ENCODE measurements around the gene SERPINB10.
"Not testable (repeated sequence)": the region's sequence is repeated elsewhere in the genome, so short reads cannot be mapped to it uniquely, and the experiment has no call there.

SERPINB10 gene

GRCh38 chr18:63940008-63940407, 32.2 kb downstream of the SERPINB10 start:
- WGBS (ENCODE audit: insufficient coverage) = 96% methylated on average over 8 of the region's 8 CpGs
- Histone ChIP-seq H3K36me3 (ENCODE audit: control insufficient read depth in 4 of 4, insufficient read depth in 4 of 4, low read length in 3 of 4) (no peaks in the 10 kb centered on the region), H3K27ac (ENCODE audit: insufficient read depth in 1 of 2, low read depth in 1 of 2, low read length in 2 of 2, poor library complexity in 1 of 2, severe bottlenecking in 2 of 2) (no peak overlapping the region), H3K4me1 (ENCODE audit: control extremely low read depth in 1 of 4, control insufficient read depth in 4 of 4, insufficient read depth in 4 of 4, low read length in 3 of 4) (peaks cover 6 to 15% (median 14%) of the 10 kb centered on the region in 4 experiments), H3K4me3 (ENCODE audit: control insufficient read depth in 1 of 7, extremely low read depth in 1 of 7, insufficient read depth in 4 of 7, low read depth in 2 of 7, low read length in 6 of 7) (no peak overlapping the region), H3K27me3 (replicated peaks in 2 of 5; ENCODE audit: control insufficient read depth in 4 of 5, insufficient read depth in 5 of 5, low read length in 4 of 5) (peaks cover 0 to 5% (median 0%) of the 10 kb centered on the region in 5 experiments), H3K9me3 (ENCODE audit: control extremely low read depth in 1 of 5, control insufficient read depth in 4 of 5, insufficient read depth in 2 of 5, low read depth in 1 of 5, low read length in 4 of 5) (no peaks in the 10 kb centered on the region)
- POLR2A ChIA-PET = no interaction called here
- CTCF ChIA-PET = no interaction called here
- no peak for DNase-seq

GRCh38 chr18:63940543-63941050, 32.8 kb downstream of the SERPINB10 start:
- WGBS (ENCODE audit: insufficient coverage) = 83% methylated on average over 17 of the region's 17 CpGs
- H3K36me3 ChIP-seq (ENCODE audit: control insufficient read depth in 4 of 4, insufficient read depth in 4 of 4, low read length in 3 of 4); POLR2A ChIA-PET; DNase-seq; H3K9me3 ChIP-seq (ENCODE audit: control extremely low read depth in 1 of 5, control insufficient read depth in 4 of 5, insufficient read depth in 2 of 5, low read depth in 1 of 5, low read length in 4 of 5); CTCF ChIA-PET; H3K27ac ChIP-seq (ENCODE audit: insufficient read depth in 1 of 2, low read depth in 1 of 2, low read length in 2 of 2, poor library complexity in 1 of 2, severe bottlenecking in 2 of 2); H3K4me3 ChIP-seq (ENCODE audit: control insufficient read depth in 1 of 7, extremely low read depth in 1 of 7, insufficient read depth in 4 of 7, low read depth in 2 of 7, low read length in 6 of 7); H3K27me3 ChIP-seq (replicated peaks in 2 of 5; ENCODE audit: control insufficient read depth in 4 of 5, insufficient read depth in 5 of 5, low read length in 4 of 5): not testable (repeated sequence)
- peaks cover 4 to 15% (median 14%) of the 10 kb centered on the region in 4 experiments for H3K4me1 ChIP-seq (ENCODE audit: control extremely low read depth in 1 of 4, control insufficient read depth in 4 of 4, insufficient read depth in 4 of 4, low read length in 3 of 4)

- H3K36me3 ChIP-seq (ENCODE audit: control insufficient read depth in 4 of 4, insufficient read depth in 4 of 4, low read length in 3 of 4) = no peaks in the 10 kb centered on the region
- POLR2A ChIA-PET = no interaction called here
- no peak for DNase-seq
- WGBS (ENCODE audit: insufficient coverage) = no CpG with 5 or more reads among the region's 3 CpGs
- peaks cover 0 to 10% (median 0%) of the 10 kb centered on the region in 5 experiments for H3K27me3 ChIP-seq (replicated peaks in 2 of 5; ENCODE audit: control insufficient read depth in 4 of 5, insufficient read depth in 5 of 5, low read length in 4 of 5)
- CTCF ChIA-PET = interaction anchor here (1.0 to 3.2 kb wide), 2 partner anchors 11 to 16 kb away, joined by 3 to 7 read pairs; no protein-coding TSS in a partner anchor
- no peak overlapping the region for H3K4me3 ChIP-seq (ENCODE audit: control insufficient read depth in 1 of 7, extremely low read depth in 1 of 7, insufficient read depth in 4 of 7, low read depth in 2 of 7, low read length in 6 of 7)
- H3K4me1 ChIP-seq (ENCODE audit: control extremely low read depth in 1 of 4, control insufficient read depth in 4 of 4, insufficient read depth in 4 of 4, low read length in 3 of 4) = peaks cover 0 to 3% (median 1%) of the 10 kb centered on the region in 4 experiments
- no peaks in the 10 kb centered on the region for H3K9me3 ChIP-seq (ENCODE audit: control extremely low read depth in 1 of 5, control insufficient read depth in 4 of 5, insufficient read depth in 2 of 5, low read depth in 1 of 5, low read length in 4 of 5)
- no peak overlapping the region for H3K27ac ChIP-seq (ENCODE audit: insufficient read depth in 1 of 2, low read depth in 1 of 2, low read length in 2 of 2, poor library complexity in 1 of 2, severe bottlenecking in 2 of 2)
Measured at GRCh38 chr18:63947051-63947790, 39.5 kb downstream of the SERPINB10 start.

GRCh38 chr18:63949068-63949737, 41.4 kb downstream of the SERPINB10 start, which contains the start of gene HMSD:
Gene HMSD, plus strand, starts transcription at chr18:63949301. Its CDS starts 4,155 bp downstream, at chr18:63953456.
- peak within 1 kb of the TSS in 3 of 7 experiments; percentile 11 to 51 (median 47) for H3K4me3 ChIP-seq (ENCODE audit: control insufficient read depth in 1 of 7, extremely low read depth in 1 of 7, insufficient read depth in 4 of 7, low read depth in 2 of 7, low read length in 6 of 7)
- POLR2A ChIA-PET = no interaction called here
- CTCF ChIA-PET = interaction anchor here (0.7 to 1.0 kb wide), 4 partner anchors 11 to 1600 kb away, joined by 3 read pairs; no protein-coding TSS in a partner anchor

GRCh38 chr18:63951302-63951705, 43.5 kb downstream of the SERPINB10 start:
- WGBS (ENCODE audit: insufficient coverage) = 88% methylated on average over 2 of the region's 4 CpGs
- CTCF ChIA-PET = interaction anchor here (0.9 kb wide), 2 partner anchors 12 to 16 kb away, joined by 3 read pairs; no protein-coding TSS in a partner anchor
- Histone ChIP-seq H3K27ac (ENCODE audit: insufficient read depth in 1 of 2, low read depth in 1 of 2, low read length in 2 of 2, poor library complexity in 1 of 2, severe bottlenecking in 2 of 2) (no peak overlapping the region), H3K4me1 (ENCODE audit: control extremely low read depth in 1 of 4, control insufficient read depth in 4 of 4, insufficient read depth in 4 of 4, low read length in 3 of 4) (peaks cover 0 to 5% (median 2%) of the 10 kb centered on the region in 4 experiments), H3K36me3 (ENCODE audit: control insufficient read depth in 4 of 4, insufficient read depth in 4 of 4, low read length in 3 of 4) (no peaks in the 10 kb centered on the region), H3K4me3 (ENCODE audit: control insufficient read depth in 1 of 7, extremely low read depth in 1 of 7, insufficient read depth in 4 of 7, low read depth in 2 of 7, low read length in 6 of 7) (no peak overlapping the region), H3K27me3 (replicated peaks in 2 of 5; ENCODE audit: control insufficient read depth in 4 of 5, insufficient read depth in 5 of 5, low read length in 4 of 5) (peaks cover 0 to 10% (median 0%) of the 10 kb centered on the region in 5 experiments), H3K9me3 (ENCODE audit: control extremely low read depth in 1 of 5, control insufficient read depth in 4 of 5, insufficient read depth in 2 of 5, low read depth in 1 of 5, low read length in 4 of 5) (no peaks in the 10 kb centered on the region)
- DNase-seq = peak in 1 of 3 donors; percentile 27
- POLR2A ChIA-PET = no interaction called here

More at GRCh38 chr18:63949068-63949737, 41.4 kb downstream of the SERPINB10 start, which contains the start of gene HMSD:
- peaks cover 0 to 5% (median 2%) of the 10 kb centered on the region in 4 experiments for H3K4me1 ChIP-seq (ENCODE audit: control extremely low read depth in 1 of 4, control insufficient read depth in 4 of 4, insufficient read depth in 4 of 4, low read length in 3 of 4)
- H3K36me3 ChIP-seq (ENCODE audit: control insufficient read depth in 4 of 4, insufficient read depth in 4 of 4, low read length in 3 of 4) = no peaks in the 10 kb centered on the region
- peaks cover 0 to 10% (median 0%) of the 10 kb centered on the region in 5 experiments for H3K27me3 ChIP-seq (replicated peaks in 2 of 5; ENCODE audit: control insufficient read depth in 4 of 5, insufficient read depth in 5 of 5, low read length in 4 of 5)
- peak in 2 of 3 donors; percentile 28 to 48 for DNase-seq
- H3K9me3 ChIP-seq (ENCODE audit: control extremely low read depth in 1 of 5, control insufficient read depth in 4 of 5, insufficient read depth in 2 of 5, low read depth in 1 of 5, low read length in 4 of 5) = no peaks in the 10 kb centered on the region
- WGBS (ENCODE audit: insufficient coverage) = 40% methylated on average over 24 of the region's 35 CpGs
- H3K27ac ChIP-seq (ENCODE audit: insufficient read depth in 1 of 2, low read depth in 1 of 2, low read length in 2 of 2, poor library complexity in 1 of 2, severe bottlenecking in 2 of 2) = no peak within 1 kb of the TSS

GRCh38 chr18:63953811-63954210, 46.1 kb downstream of the SERPINB10 start:
- Histone ChIP-seq H3K27me3 (replicated peaks in 2 of 5; ENCODE audit: control insufficient read depth in 4 of 5, insufficient read depth in 5 of 5, low read length in 4 of 5) (peaks cover 0 to 6% (median 0%) of the 10 kb centered on the region in 5 experiments), H3K9me3 (ENCODE audit: control extremely low read depth in 1 of 5, control insufficient read depth in 4 of 5, insufficient read depth in 2 of 5, low read depth in 1 of 5, low read length in 4 of 5) (no peaks in the 10 kb centered on the region), H3K4me1 (ENCODE audit: control extremely low read depth in 1 of 4, control insufficient read depth in 4 of 4, insufficient read depth in 4 of 4, low read length in 3 of 4) (peaks cover 0 to 5% (median 2%) of the 10 kb centered on the region in 4 experiments), H3K36me3 (ENCODE audit: control insufficient read depth in 4 of 4, insufficient read depth in 4 of 4, low read length in 3 of 4) (no peaks in the 10 kb centered on the region), H3K27ac (ENCODE audit: insufficient read depth in 1 of 2, low read depth in 1 of 2, low read length in 2 of 2, poor library complexity in 1 of 2, severe bottlenecking in 2 of 2) (no peak overlapping the region), H3K4me3 (ENCODE audit: control insufficient read depth in 1 of 7, extremely low read depth in 1 of 7, insufficient read depth in 4 of 7, low read depth in 2 of 7, low read length in 6 of 7) (no peak overlapping the region)
- POLR2A ChIA-PET = no interaction called here
- DNase-seq = peak in 2 of 3 donors; percentile 21 to 22
- 47% methylated on average over 4 of the region's 5 CpGs for WGBS (ENCODE audit: insufficient coverage)
- CTCF ChIA-PET = interaction anchor here (1.2 to 3.8 kb wide), 6 partner anchors 9 to 31 kb away, joined by 4 to 25 read pairs (median 8); no protein-coding TSS in a partner anchor
